GM19438 (cell line): ENCODE results near the gene TPGS2.
"Not testable (repeated sequence)": the region's sequence is repeated elsewhere in the genome, so short reads cannot be mapped to it uniquely, and the experiment has no call there.

Source experiments
- ATAC-seq: cut with Tn5 transposase; IDR thresholded peaks from one replicate; pipeline ENCODE4 v1.9.1; 2021; ENCODE audit warnings: low read depth; ENCODE audit not compliant: unreplicated experiment

TPGS2 gene

GRCh38 chr18:36826556-36826955 lies 2.2 kb downstream of the TPGS2 start:
- ATAC-seq, result no peak

GRCh38 chr18:36825526-36825925 lies 3.3 kb downstream of the TPGS2 start:
- no peak for ATAC-seq

GRCh38 chr18:36821681-36822080 lies 7.1 kb downstream of the TPGS2 start:
- ATAC-seq, result no peak

GRCh38 chr18:36819621-36820020 lies 9.2 kb downstream of the TPGS2 start:
- ATAC-seq, result no peak

GRCh38 chr18:36818652-36819051 lies 10.2 kb downstream of the TPGS2 start:
- ATAC-seq, result no peak

- no peak for ATAC-seq
These were observed 11.8 kb downstream of the TPGS2 start for GRCh38 chr18:36817039-36817438.

GRCh38 chr18:36816096-36816495 lies 12.7 kb downstream of the TPGS2 start:
- not testable (repeated sequence) for ATAC-seq

- ATAC-seq, result no peak
These were observed 13.8 kb downstream of the TPGS2 start for GRCh38 chr18:36814994-36815393.

GRCh38 chr18:36813824-36814223 lies 15.0 kb downstream of the TPGS2 start:
- no peak for ATAC-seq

- no peak for ATAC-seq
These were observed 15.6 kb downstream of the TPGS2 start for GRCh38 chr18:36813101-36813775.

GRCh38 chr18:36812678-36813077 lies 16.1 kb downstream of the TPGS2 start:
- ATAC-seq, result no peak

GRCh38 chr18:36811955-36812354 lies 16.8 kb downstream of the TPGS2 start:
- ATAC-seq, result no peak

GRCh38 chr18:36811430-36811829 lies 17.4 kb downstream of the TPGS2 start:
- ATAC-seq, result no peak

- ATAC-seq, result no peak
These were observed 19.0 kb downstream of the TPGS2 start for GRCh38 chr18:36809590-36810381.

- no peak for ATAC-seq
These were observed 20.1 kb downstream of the TPGS2 start for GRCh38 chr18:36808681-36809080.

GRCh38 chr18:36805105-36805504 lies 23.7 kb downstream of the TPGS2 start:
- no peak for ATAC-seq

- ATAC-seq, result no peak
These were observed 29.9 kb downstream of the TPGS2 start for GRCh38 chr18:36798738-36799473.

GRCh38 chr18:36792634-36793283 lies 36.0 kb downstream of the TPGS2 start:
- no peak for ATAC-seq

GRCh38 chr18:36786686-36787085 lies 42.1 kb downstream of the TPGS2 start:
- ATAC-seq, result no peak

- no peak for ATAC-seq
These were observed 45.0 kb downstream of the TPGS2 start for GRCh38 chr18:36783792-36784191.

GRCh38 chr18:36782710-36783109 lies 46.1 kb downstream of the TPGS2 start:
- ATAC-seq, result no peak
